SK-N-SH (cell line): Measurements from ENCODE around the gene ZNF239. TPM values are rescaled to one million over a fixed set of nuclear protein-coding genes. Genes with fewer than 3 reads are reported as not detected.
"Not testable (repeated sequence)": the region's sequence is repeated elsewhere in the genome, so short reads cannot be mapped to it uniquely, and the experiment has no call there.

Source experiments
- CTCF ChIA-PET: fragments of 300-600, 350-600 bp; formaldehyde crosslinking; extraction: SDS; loops from one replicate; lab custom pipeline; 2021; lab: Yijun Ruan, JAX
- POLR2A ChIA-PET: fragments of 350-600 bp; sonication (Branson Sonifier 250); formaldehyde crosslinking; extraction: SDS; loops from one replicate; lab custom pipeline; 2020; ENCODE audit warnings: antibody characterized with exemption, inconsistent platforms; lab: Yijun Ruan, JAX
- DNase-seq: peaks from one replicate; pipeline ENCODE4 v3.0.0; 2012
- H2AFZ ChIP-seq: fragments of 200-600 bp; sonication (generic); 2 replicates; pipeline ENCODE4 v1.8.1; 2016; ENCODE audit warnings: antibody characterized with exemption, mild to moderate bottlenecking, low read depth
- H3F3A ChIP-seq: fragments of 200-600 bp; sonication (generic); replicated peaks from 2 replicates; pipeline ENCODE3; 2016; ENCODE audit warnings: antibody characterized with exemption, mild to moderate bottlenecking; ENCODE audit not compliant: insufficient read depth
- H3K27ac ChIP-seq, 2 experiments: fragments of 200-500 bp in 1 of 2; fragments of 200-600 bp in 1 of 2; sonication (Bioruptor generic) in 1 of 2; sonication (generic), shearing (Covaris generic) in 1 of 2; 2 replicates each; pipeline versions ENCODE4 v1.5.1 to v1.6.1; 2014 to 2016; ENCODE audit warnings: low read depth in 2 of 2, inconsistent platforms in 1 of 2, low read length in 1 of 2, mild to moderate bottlenecking in 1 of 2, mixed read lengths in 1 of 2
- H3K27me3 ChIP-seq: fragments of 200-600 bp; sonication (generic), shearing (Covaris generic); 2 replicates; pipeline ENCODE4 v1.6.1; 2016; ENCODE audit warnings: mixed run types; ENCODE audit not compliant: insufficient read depth
- H3K36me3 ChIP-seq, 2 experiments: fragments of 200-500 bp in 1 of 2; fragments of 200-600 bp in 1 of 2; sonication (Bioruptor generic) in 1 of 2; sonication (generic) in 1 of 2; replicated peaks in 1 of 2; 2 replicates each; pipeline versions ENCODE3 to v1.5.1; 2014 to 2016; ENCODE audit warnings: low read length in 1 of 2, mild to moderate bottlenecking in 1 of 2; ENCODE audit not compliant: insufficient read depth in 2 of 2, control insufficient read depth in 1 of 2
- H3K4me1 ChIP-seq, 2 experiments: fragments of 200-500 bp in 1 of 2; fragments of 200-600 bp in 1 of 2; sonication (Bioruptor generic) in 1 of 2; sonication (generic), shearing (Covaris generic) in 1 of 2; 2 replicates each; pipeline versions ENCODE4 v1.5.1 to v1.6.1; 2014 to 2016; ENCODE audit warnings: low read depth in 1 of 2, low read length in 1 of 2, mixed run types in 1 of 2; ENCODE audit not compliant: insufficient read depth in 2 of 2, control insufficient read depth in 1 of 2
- H3K4me2 ChIP-seq: fragments of 200-600 bp; sonication (generic), shearing (Covaris generic); 2 replicates; pipeline ENCODE4 v1.6.1; 2017; ENCODE audit warnings: mixed run types
- H3K4me3 ChIP-seq, 2 experiments: fragments of 200-500 bp in 1 of 2; fragments of 200-600 bp in 1 of 2; sonication (Bioruptor generic) in 1 of 2; sonication (generic), shearing (Covaris generic) in 1 of 2; 2 replicates each; pipeline versions ENCODE4 v1.5.1 to v1.8.1; 2014 to 2016; ENCODE audit warnings: low read depth in 2 of 2, inconsistent platforms in 1 of 2, low read length in 1 of 2, mild to moderate bottlenecking in 1 of 2, mixed read lengths in 1 of 2, moderate library complexity in 1 of 2
- H3K79me2 ChIP-seq: fragments of 200-600 bp; sonication (generic); 2 replicates; pipeline ENCODE4 v1.8.1; 2017; ENCODE audit warnings: mild to moderate bottlenecking; ENCODE audit not compliant: insufficient read depth
- H3K9ac ChIP-seq: fragments of 200-600 bp; sonication (generic); 2 replicates; pipeline ENCODE4 v1.6.1; 2017; ENCODE audit warnings: mixed run types
- H3K9me2 ChIP-seq: fragments of 200-600 bp; sonication (generic); 2 replicates; pipeline ENCODE4 v1.6.1; 2017; ENCODE audit warnings: mixed run types
- H3K9me3 ChIP-seq: fragments of 200-600 bp; sonication (generic); 2 replicates; pipeline ENCODE4 v1.6.1; 2017; ENCODE audit warnings: mixed run types, mild to moderate bottlenecking, moderate library complexity
- H4K20me1 ChIP-seq: fragments of 200-600 bp; sonication (generic); 2 replicates; pipeline ENCODE4 v1.6.1; 2017; ENCODE audit warnings: mild to moderate bottlenecking, mixed run types; ENCODE audit not compliant: insufficient read depth
- CTCF ChIP-seq: fragments of 200-600 bp; sonication (generic); IDR thresholded peaks from 2 replicates; pipeline ENCODE4 v1.6.1; 2017; ENCODE audit warnings: antibody characterized with exemption, mild to moderate bottlenecking, moderate library complexity
- ELF1 ChIP-seq: IDR thresholded peaks from 2 replicates; pipeline ENCODE4 v1.4.0; 2012
- EP300 ChIP-seq, 2 experiments: IDR thresholded peaks; 2 replicates each; pipeline versions ENCODE4 v1.4.0 to v1.6.1; 2012; ENCODE audit warnings: borderline replicate concordance in 1 of 2, low read depth in 1 of 2, low read length in 1 of 2
- EZH2phosphoT487 ChIP-seq: fragments of 200-600 bp; sonication (generic); IDR thresholded peaks from 2 replicates; pipeline ENCODE4 v1.6.1; 2017; ENCODE audit warnings: low read depth, mixed run types, mild to moderate bottlenecking, antibody characterized with exemption, moderate library complexity, borderline replicate concordance
- FOXJ3 ChIP-seq: sonication (generic); formaldehyde crosslinking; IDR thresholded peaks from 2 replicates; pipeline ENCODE4 v1.5.1; 2020; ENCODE audit warnings: mild to moderate bottlenecking, missing genetic modification reagents
- FOXM1 ChIP-seq: IDR thresholded peaks from 2 replicates; pipeline ENCODE4 v1.4.0; 2012; ENCODE audit warnings: low read depth, mild to moderate bottlenecking
- GABPA ChIP-seq: IDR thresholded peaks from 2 replicates; pipeline ENCODE4 v1.4.0; 2012; ENCODE audit warnings: low read depth, mild to moderate bottlenecking
- JUND ChIP-seq: IDR thresholded peaks from 2 replicates; pipeline ENCODE4 v1.4.0; 2012
- RAD21 ChIP-seq: IDR thresholded peaks from 2 replicates; pipeline ENCODE4 v1.6.1; 2012; ENCODE audit warnings: mild to moderate bottlenecking, low read length
- RFX5 ChIP-seq: IDR thresholded peaks from 2 replicates; pipeline ENCODE4 v1.6.1; 2012; ENCODE audit warnings: mild to moderate bottlenecking, improper control_type of control experiment, low read length
- SMC3 ChIP-seq: IDR thresholded peaks from 2 replicates; pipeline ENCODE4 v1.6.1; 2012; ENCODE audit warnings: low read depth, low read length, improper control_type of control experiment
- YY1 ChIP-seq: IDR thresholded peaks from 2 replicates; pipeline ENCODE4 v1.4.0; 2012; ENCODE audit warnings: low read depth, mild to moderate bottlenecking
- ZBTB33 ChIP-seq: IDR thresholded peaks from 2 replicates; pipeline ENCODE4 v1.4.0; 2012; ENCODE audit warnings: low read depth, borderline replicate concordance
- WGBS: methylation state at CpG from one replicate; pipeline ENCODE4 v1.1.6; 2017; ENCODE audit warnings: low lambda C conversion rate; 5-methylcytosine and 5-hydroxymethylcytosine counted together
- polyA plus RNA-seq, 3 experiments: library from polyadenylated mRNA; depleted of rRNA; stranded (reverse); fragments of >200 nt; gene quantifications; 2 replicates each; pipeline ENCODE4 v1.2.3, GENCODE V29; 2012
- TF ChIP-seq, protein P1 (sequence below): IDR thresholded peaks from 2 replicates; pipeline ENCODE4 v1.4.0; 2012; ENCODE audit warnings: low read depth, borderline replicate concordance
- TF ChIP-seq, protein P2 (sequence below): fragments of 150-350 bp; IDR thresholded peaks from 2 replicates; pipeline ENCODE4 v1.6.1; 2017; ENCODE audit warnings: antibody characterized with exemption, low read length, low read depth, borderline replicate concordance

ZNF239 gene
- polyA plus RNA-seq, 1 of the 3 experiments (the other 2 are of a cell fraction) = 11.4 TPM

DNA sequence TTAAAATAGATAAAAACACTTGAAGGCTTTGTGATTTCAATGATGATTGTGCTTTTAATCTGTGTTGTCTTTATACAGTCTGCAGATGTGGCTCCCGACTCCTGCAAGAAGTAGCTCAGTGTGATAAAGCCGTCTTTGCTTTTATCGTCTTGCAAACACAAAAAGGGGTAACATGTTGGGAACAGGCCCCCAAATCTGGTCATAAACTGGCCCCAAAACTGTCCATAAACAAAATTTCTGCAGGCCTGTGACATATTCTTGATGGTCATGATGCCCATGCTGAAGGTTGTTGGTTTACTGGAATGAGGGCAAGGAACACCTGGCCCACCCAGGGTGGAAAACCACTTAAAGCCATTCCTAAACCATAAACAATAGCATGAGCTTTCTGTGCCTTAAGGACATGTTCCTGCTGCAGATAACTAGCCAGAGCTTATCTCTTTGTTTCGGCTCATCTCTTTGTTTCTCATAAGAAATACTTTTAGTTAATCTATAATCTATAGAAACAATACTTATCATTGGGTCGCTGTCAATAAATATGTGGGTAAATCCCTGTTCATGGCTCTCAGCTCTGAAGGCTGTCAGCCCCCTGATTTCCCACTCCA lies 17.0 kb upstream of the ZNF239 start:
- TF ChIP-seq FOXJ3 (CRISPR knock-in tag) (no peak), EZH2phosphoT487 (no peak), RFX5 (no peak), JUND (no peak), ZBTB33 (no peak), GABPA (no peak), ELF1 (no peak), FOXM1 (no peak), YY1 (no peak), EP300 (IDR thresholded peaks at IDR 0.05; ENCODE audit: borderline replicate concordance in 1 of 2, low read depth in 1 of 2, low read length in 1 of 2) (no peak), RAD21 (no peak), SMC3 (no peak), CTCF (no peak)
- TF ChIP-seq, protein P1, sequence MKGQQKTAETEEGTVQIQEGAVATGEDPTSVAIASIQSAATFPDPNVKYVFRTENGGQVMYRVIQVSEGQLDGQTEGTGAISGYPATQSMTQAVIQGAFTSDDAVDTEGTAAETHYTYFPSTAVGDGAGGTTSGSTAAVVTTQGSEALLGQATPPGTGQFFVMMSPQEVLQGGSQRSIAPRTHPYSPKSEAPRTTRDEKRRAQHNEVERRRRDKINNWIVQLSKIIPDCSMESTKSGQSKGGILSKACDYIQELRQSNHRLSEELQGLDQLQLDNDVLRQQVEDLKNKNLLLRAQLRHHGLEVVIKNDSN = no peak
- TF ChIP-seq, protein P2, sequence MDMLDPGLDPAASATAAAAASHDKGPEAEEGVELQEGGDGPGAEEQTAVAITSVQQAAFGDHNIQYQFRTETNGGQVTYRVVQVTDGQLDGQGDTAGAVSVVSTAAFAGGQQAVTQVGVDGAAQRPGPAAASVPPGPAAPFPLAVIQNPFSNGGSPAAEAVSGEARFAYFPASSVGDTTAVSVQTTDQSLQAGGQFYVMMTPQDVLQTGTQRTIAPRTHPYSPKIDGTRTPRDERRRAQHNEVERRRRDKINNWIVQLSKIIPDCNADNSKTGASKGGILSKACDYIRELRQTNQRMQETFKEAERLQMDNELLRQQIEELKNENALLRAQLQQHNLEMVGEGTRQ = no peak
- Histone ChIP-seq H4K20me1 (no peaks in the 10 kb centered on the region), H3K4me3 (no peak overlapping the region), H3K9me3 (no peaks in the 10 kb centered on the region), H3K79me2 (no peaks in the 10 kb centered on the region), H3K9ac (no peak overlapping the region), H3K4me1 (no peaks in the 10 kb centered on the region), H3F3A (no peaks in the 10 kb centered on the region), H3K4me2 (no peak overlapping the region), H2AFZ (no peak overlapping the region), H3K27ac (no peak overlapping the region), H3K9me2 (no peaks in the 10 kb centered on the region), H3K27me3 (no peaks in the 10 kb centered on the region), H3K36me3 (no peaks in the 10 kb centered on the region)
- no peak for DNase-seq
- 23% methylated on average over 5 of the region's 5 CpGs for WGBS
- CTCF ChIA-PET = no interaction called here
- POLR2A ChIA-PET = no interaction called here

GRCh38 chr10:43586730-43587115 lies 12.3 kb upstream of the ZNF239 start:
- H3K4me1 ChIP-seq, H3F3A ChIP-seq, H3K36me3 ChIP-seq, CTCF ChIA-PET, H3K9ac ChIP-seq, DNase-seq, H3K4me2 ChIP-seq, H3K27ac ChIP-seq, H3K9me2 ChIP-seq, H2AFZ ChIP-seq, H3K27me3 ChIP-seq, H4K20me1 ChIP-seq, H3K79me2 ChIP-seq, H3K9me3 ChIP-seq, H3K4me3 ChIP-seq: not testable (repeated sequence)
- POLR2A ChIA-PET = interaction anchor here (0.6 kb wide), 1 partner anchor 1003 kb away, joined by 5 read pairs; no protein-coding TSS in a partner anchor
- WGBS = 39% methylated on average over 3 of the region's 3 CpGs
